Keratinocyte (primary cell): Measurements from ENCODE around the gene TCEANC2. TPM values are rescaled to one million over a fixed set of nuclear protein-coding genes. Genes with fewer than 3 reads are reported as not detected.

Source experiments
- DNase-seq: peaks from one replicate; pipeline ENCODE4 v3.0.0-alpha.2; 2011; ENCODE audit warnings: low read depth, missing footprints, low spot score
- FAIRE-seq: peaks from 2 replicates; lab custom pipeline; 2011; peaks lifted over from hg19 to GRCh38; lab: Jason Lieb, UNC
- H2AFZ ChIP-seq: 2 replicates; pipeline ENCODE4 v1.6.0; 2012; ENCODE audit warnings: low read length, control low read depth, inconsistent platforms; ENCODE audit not compliant: control insufficient read depth
- H3K27ac ChIP-seq: 2 replicates; pipeline ENCODE4 v1.5.1; 2011; ENCODE audit warnings: low read length; ENCODE audit not compliant: control insufficient read depth, insufficient read depth
- H3K27me3 ChIP-seq: 3 replicates; pipeline ENCODE4 v1.6.0; 2011; ENCODE audit warnings: low read length; ENCODE audit not compliant: control insufficient read depth, insufficient read depth; ENCODE audit errors: extremely low read depth
- H3K36me3 ChIP-seq, 2 experiments: 2 replicates in 1 of 2; 3 replicates in 1 of 2; pipeline ENCODE4 v1.5.1; 2011; ENCODE audit warnings: low read length in 2 of 2, mild to moderate bottlenecking in 1 of 2; ENCODE audit not compliant: control insufficient read depth in 2 of 2, insufficient read depth in 2 of 2; ENCODE audit errors: extremely low read depth in 1 of 2
- H3K4me1 ChIP-seq: 3 replicates; pipeline ENCODE4 v1.5.1; 2011; ENCODE audit warnings: low read length; ENCODE audit not compliant: control insufficient read depth, insufficient read depth; ENCODE audit errors: extremely low read depth
- H3K4me2 ChIP-seq: 3 replicates; pipeline ENCODE4 v1.6.0; 2011; ENCODE audit warnings: low read depth, low read length; ENCODE audit not compliant: control insufficient read depth, insufficient read depth; ENCODE audit errors: extremely low read depth
- H3K4me3 ChIP-seq, 3 experiments: fragments of 200-600 bp in 1 of 3; sonication (generic) in 1 of 3; 2 replicates in 2 of 3; 3 replicates in 1 of 3; pipeline ENCODE4 v1.5.1; 2011 to 2016; ENCODE audit warnings: low read length in 3 of 3, mild to moderate bottlenecking in 3 of 3, control low read depth in 2 of 3, inconsistent platforms in 1 of 3, low read depth in 1 of 3, mixed read lengths in 1 of 3, mixed run types in 1 of 3, moderate library complexity in 1 of 3; ENCODE audit not compliant: control insufficient read depth in 2 of 3, insufficient read depth in 2 of 3; ENCODE audit errors: extremely low read depth in 1 of 3
- H3K79me2 ChIP-seq: 2 replicates; pipeline ENCODE4 v1.6.0; 2012; ENCODE audit warnings: low read length; ENCODE audit not compliant: control insufficient read depth, insufficient read depth
- H3K9ac ChIP-seq: 3 replicates; pipeline ENCODE4 v1.6.0; 2011; ENCODE audit warnings: low read length; ENCODE audit not compliant: control insufficient read depth, insufficient read depth; ENCODE audit errors: extremely low read depth
- H3K9me1 ChIP-seq: 3 replicates; pipeline ENCODE4 v1.6.0; 2011; ENCODE audit warnings: low read length; ENCODE audit not compliant: control insufficient read depth, insufficient read depth; ENCODE audit errors: extremely low read depth
- H3K9me3 ChIP-seq: 2 replicates; pipeline ENCODE4 v1.5.1; 2012; ENCODE audit warnings: low read depth, low read length; ENCODE audit not compliant: control insufficient read depth
- H4K20me1 ChIP-seq: 3 replicates; pipeline ENCODE4 v1.6.0; 2011; ENCODE audit warnings: low read length; ENCODE audit not compliant: control insufficient read depth, insufficient read depth; ENCODE audit errors: extremely low read depth
- CTCF ChIP-seq, 3 experiments: IDR thresholded peaks in 1 of 3; conservative IDR thresholded peaks in 1 of 3; optimal IDR thresholded peaks in 1 of 3; 2 replicates in 2 of 3; 3 replicates in 1 of 3; pipeline versions ENCODE3 to v1.5.1; 2011; ENCODE audit warnings: low read length in 3 of 3, mild to moderate bottlenecking in 3 of 3, moderate library complexity in 2 of 3, control low read depth in 1 of 3, inconsistent platforms in 1 of 3; ENCODE audit not compliant: insufficient read depth in 2 of 3; ENCODE audit errors: extremely low read depth in 1 of 3
- EZH2 ChIP-seq: IDR thresholded peaks from one replicate; pipeline ENCODE4 v1.6.1; 2012; ENCODE audit warnings: inconsistent platforms, mild to moderate bottlenecking, low read length, moderate library complexity
- dilution Hi-C: fragments of 300-500 bp; cut with MboI; formaldehyde crosslinking; loops from one replicate; pipeline ENCODE4 v1.7.0; 2020; ENCODE audit warnings: low sequenced_read_pairs; ENCODE audit not compliant: extremely low pct_ligation_motif_present
- polyA plus RNA-seq, 5 experiments: library from polyadenylated mRNA; depleted of rRNA in 3 of 5; stranded (reverse) in 3 of 5; stranded (forward) in 1 of 5; unstranded in 1 of 5; fragments of >200 nt; gene quantifications; 1 replicate in 1 of 5; 2 replicates in 3 of 5; 3 replicates in 1 of 5; pipeline versions ENCODE4 v1.2.1 to v1.2.3, GENCODE V29; 2011 to 2012; ENCODE audit warnings: missing spikeins in 2 of 5, low read depth in 1 of 5, low replicate concordance in 1 of 5

Gene TCEANC2
- polyA plus RNA-seq, 1 donor (not counting 4 experiments of a cell fraction or from before 2014, with no cell fraction given), result 4.3 TPM

- no peak overlapping the region for H2AFZ ChIP-seq
- H3K36me3 ChIP-seq, result no peaks in the 10 kb centered on the region
- H3K9me1 ChIP-seq, result no peaks in the 10 kb centered on the region
- no peak overlapping the region for H3K9ac ChIP-seq
- H3K27ac ChIP-seq, result no peak overlapping the region
- DNase-seq (no peak), FAIRE-seq (no peak)
- no peak overlapping the region for H3K4me3 ChIP-seq
- H3K4me1 ChIP-seq, result no peaks in the 10 kb centered on the region
- dilution Hi-C loops, result no loop called here
- no peak overlapping the region for H3K4me2 ChIP-seq
- no peaks in the 10 kb centered on the region for H3K9me3 ChIP-seq
- H3K79me2 ChIP-seq, result no peaks in the 10 kb centered on the region
- TF ChIP-seq EZH2 (no peak), CTCF (optimal IDR thresholded peaks at IDR 0.05 in 1 of 3, IDR thresholded peaks at IDR 0.05 in 1 of 3, conservative IDR thresholded peaks at IDR 0.05 in 1 of 3; ENCODE audit: extremely low read depth in 1 of 3, insufficient read depth in 2 of 3, low read length in 3 of 3) (no peak)
- H3K27me3 ChIP-seq, result no peaks in the 10 kb centered on the region
- H4K20me1 ChIP-seq, result no peaks in the 10 kb centered on the region
Measured at GRCh38 chr1:54028306-54029251, 24.8 kb upstream of the TCEANC2 start.

- H3K4me3 ChIP-seq, result no peak overlapping the region
- DNase-seq, result no peak
- dilution Hi-C loops, result no loop called here
- no peak overlapping the region for H2AFZ ChIP-seq
- TF ChIP-seq EZH2 (no peak), CTCF (optimal IDR thresholded peaks at IDR 0.05 in 1 of 3, IDR thresholded peaks at IDR 0.05 in 1 of 3, conservative IDR thresholded peaks at IDR 0.05 in 1 of 3; ENCODE audit: extremely low read depth in 1 of 3, insufficient read depth in 2 of 3, low read length in 3 of 3) (no peak)
- H3K4me1 ChIP-seq, result no peaks in the 10 kb centered on the region
- no peaks in the 10 kb centered on the region for H3K9me1 ChIP-seq
- no peak overlapping the region for H3K9ac ChIP-seq
- FAIRE-seq, result no peak
- no peaks in the 10 kb centered on the region for H3K79me2 ChIP-seq
- H3K4me2 ChIP-seq, result no peak overlapping the region
- no peaks in the 10 kb centered on the region for H4K20me1 ChIP-seq
- H3K27me3 ChIP-seq, result no peaks in the 10 kb centered on the region
- peaks cover 0 to 15% of the 10 kb centered on the region in 2 experiments for H3K36me3 ChIP-seq
- H3K9me3 ChIP-seq, result no peaks in the 10 kb centered on the region
- no peak overlapping the region for H3K27ac ChIP-seq
Measured at GRCh38 chr1:54037476-54037875, 15.9 kb upstream of the TCEANC2 start.
